Femur (tissue), 1 donor: ENCODE measurements around the gene GALNS.
A peak's percentile ranks its signal among the peaks of the same experiment; 100 is the strongest.
"Not testable (repeated sequence)": the region's sequence is repeated elsewhere in the genome, so short reads cannot be mapped to it uniquely, and the experiment has no call there.

Experiments
- DNase-seq: peaks from one replicate; pipeline ENCODE4 v3.0.0-alpha.2; 2017

The GALNS gene

GRCh38 chr16:88799569-88800276 lies 57.0 kb downstream of the GALNS start:
- DNase-seq = peak; percentile 51

- DNase-seq = no peak
Observed at GRCh38 chr16:88798772-88799455, 57.8 kb downstream of the GALNS start.

DNA sequence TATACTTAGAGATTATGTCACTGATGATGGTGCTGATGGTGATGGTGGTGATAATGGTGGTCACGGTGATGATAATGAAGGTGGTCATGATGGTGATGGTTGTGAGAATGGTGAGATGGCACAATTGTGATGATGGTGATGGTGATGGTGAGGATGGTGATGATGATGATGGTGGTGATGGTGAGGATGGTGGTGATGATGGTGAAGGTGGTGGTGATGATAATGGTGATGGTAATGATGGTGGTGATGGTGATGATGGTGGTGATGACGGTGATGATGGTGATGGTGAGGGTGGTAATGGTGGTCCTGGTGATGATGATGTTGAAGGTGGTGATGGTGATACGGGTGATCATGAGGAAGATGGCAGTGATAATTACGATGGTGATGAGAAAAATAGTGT lies 58.7 kb downstream of the GALNS start:
- no peak for DNase-seq

GRCh38 chr16:88796278-88796677 lies 60.5 kb downstream of the GALNS start:
- no peak for DNase-seq

DNA sequence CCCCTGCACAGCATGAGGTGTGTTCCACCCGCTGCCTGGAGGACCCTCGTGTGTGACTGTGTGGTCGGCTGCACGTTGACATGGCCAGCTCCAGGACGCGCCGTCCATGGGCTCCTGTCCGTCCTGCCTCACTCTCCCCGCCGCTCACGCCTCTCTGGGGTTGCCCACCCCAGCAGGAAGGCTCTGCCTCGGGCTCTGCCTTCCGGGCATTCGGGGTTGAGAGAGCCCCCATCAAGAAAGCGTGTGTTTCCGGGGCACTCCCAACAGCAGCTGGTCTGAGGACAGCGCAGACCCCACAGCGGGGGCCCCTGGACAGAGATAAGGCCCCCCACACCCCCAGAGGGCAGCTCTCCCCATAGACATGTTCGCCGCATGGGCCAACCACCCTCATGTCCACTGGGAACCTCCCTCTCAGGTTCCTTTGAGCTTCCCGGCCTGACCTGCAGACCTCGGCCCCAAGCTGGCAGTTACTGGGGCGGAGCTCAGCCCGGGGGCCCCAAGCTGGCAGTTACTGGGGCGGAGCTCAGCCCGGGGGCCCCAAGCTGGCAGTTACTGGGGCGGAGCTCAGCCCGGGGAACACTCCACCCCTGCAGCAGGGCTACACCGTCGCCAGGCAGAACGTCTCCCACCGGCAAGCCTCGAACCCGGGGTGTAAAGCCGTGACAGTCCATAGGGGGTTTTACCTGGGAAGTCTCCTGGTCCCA lies 63.3 kb downstream of the GALNS start:
- DNase-seq = peak; percentile 34

- peak; percentile 33 for DNase-seq
Observed at GRCh38 chr16:88792668-88793250, 64.0 kb downstream of the GALNS start.

- no peak for DNase-seq
Observed at GRCh38 chr16:88792078-88792550, 64.6 kb downstream of the GALNS start.

DNA sequence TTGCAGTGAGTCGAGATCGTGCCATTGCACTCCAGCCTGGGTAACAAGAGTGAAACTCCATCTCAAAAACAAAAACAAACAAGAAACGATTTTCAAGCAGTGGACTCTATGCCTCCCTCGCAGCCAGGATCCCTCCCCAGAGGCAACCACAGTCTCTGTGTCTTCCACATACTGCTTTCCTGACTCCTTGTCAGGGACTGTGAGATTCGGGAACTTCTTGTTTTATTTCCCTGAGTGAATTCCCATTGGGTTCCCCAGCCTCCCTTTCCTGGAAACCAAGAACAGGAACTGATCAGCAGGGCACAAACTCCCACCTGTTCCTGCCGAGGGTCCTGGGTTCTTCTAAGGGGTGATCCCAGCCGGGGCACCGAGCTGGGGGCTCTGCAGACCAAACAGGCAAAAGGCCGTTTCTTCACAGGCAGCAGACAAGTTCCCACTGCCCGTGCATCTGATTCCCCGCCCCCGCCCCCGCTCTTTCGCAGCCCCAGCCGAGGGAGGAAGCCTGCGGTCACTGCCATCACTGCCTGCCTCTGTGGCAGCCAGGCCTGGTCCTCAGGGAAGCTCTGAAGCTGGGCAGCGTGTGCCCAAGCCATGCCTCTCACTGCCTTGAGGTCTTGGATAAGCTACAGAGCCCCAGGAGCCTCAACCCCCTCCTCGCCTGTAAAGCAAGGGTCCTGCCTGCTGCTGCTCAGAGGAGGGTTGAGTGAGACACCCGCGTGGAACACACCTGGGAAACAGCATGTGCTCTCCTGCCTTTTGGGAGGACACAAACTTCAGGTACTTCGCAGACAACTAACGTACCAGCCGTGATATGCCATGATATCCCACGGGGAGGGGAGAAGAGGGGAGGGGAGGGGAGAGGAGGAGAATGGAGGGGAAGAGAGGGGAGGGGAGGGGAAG lies 66.2 kb downstream of the GALNS start:
- DNase-seq = peak; percentile 72

GRCh38 chr16:88789594-88789993 lies 67.2 kb downstream of the GALNS start:
- no peak for DNase-seq

DNA sequence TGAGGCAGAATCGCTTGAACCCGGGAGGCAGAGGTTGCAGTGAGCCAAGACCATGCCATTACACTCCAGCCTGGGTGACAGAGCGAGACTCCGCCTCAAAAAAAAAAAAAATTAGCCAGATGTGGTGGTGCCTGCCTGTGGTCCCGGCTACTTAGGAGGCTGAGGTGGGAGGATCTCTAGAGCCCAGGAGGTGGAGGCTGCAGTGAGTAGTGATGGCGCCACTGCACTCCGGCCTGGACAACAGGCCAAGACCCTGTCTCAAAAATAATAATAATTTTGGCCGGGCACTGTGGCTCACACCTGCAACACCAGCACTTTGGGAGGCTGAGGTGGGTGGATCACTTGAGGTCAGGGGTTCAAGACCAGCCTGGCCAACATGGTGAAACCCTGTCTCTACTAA lies 68.0 kb downstream of the GALNS start:
- DNase-seq = not testable (repeated sequence)

GRCh38 chr16:88787579-88788314 lies 69.0 kb downstream of the GALNS start:
- DNase-seq = no peak

- DNase-seq = peak; percentile 79
Observed at GRCh38 chr16:88785106-88785924, 71.4 kb downstream of the GALNS start, which contains the start of gene PIEZO1. Gene PIEZO1 (minus strand): TSS chr16:88785220. CDS start chr16:88784964, 256 bp downstream.

- DNase-seq = no peak
Observed at GRCh38 chr16:88784856-88785105, 72.0 kb downstream of the GALNS start.

- peak; percentile 87 for DNase-seq
Observed at GRCh38 chr16:88784074-88784855, 72.5 kb downstream of the GALNS start.

DNA sequence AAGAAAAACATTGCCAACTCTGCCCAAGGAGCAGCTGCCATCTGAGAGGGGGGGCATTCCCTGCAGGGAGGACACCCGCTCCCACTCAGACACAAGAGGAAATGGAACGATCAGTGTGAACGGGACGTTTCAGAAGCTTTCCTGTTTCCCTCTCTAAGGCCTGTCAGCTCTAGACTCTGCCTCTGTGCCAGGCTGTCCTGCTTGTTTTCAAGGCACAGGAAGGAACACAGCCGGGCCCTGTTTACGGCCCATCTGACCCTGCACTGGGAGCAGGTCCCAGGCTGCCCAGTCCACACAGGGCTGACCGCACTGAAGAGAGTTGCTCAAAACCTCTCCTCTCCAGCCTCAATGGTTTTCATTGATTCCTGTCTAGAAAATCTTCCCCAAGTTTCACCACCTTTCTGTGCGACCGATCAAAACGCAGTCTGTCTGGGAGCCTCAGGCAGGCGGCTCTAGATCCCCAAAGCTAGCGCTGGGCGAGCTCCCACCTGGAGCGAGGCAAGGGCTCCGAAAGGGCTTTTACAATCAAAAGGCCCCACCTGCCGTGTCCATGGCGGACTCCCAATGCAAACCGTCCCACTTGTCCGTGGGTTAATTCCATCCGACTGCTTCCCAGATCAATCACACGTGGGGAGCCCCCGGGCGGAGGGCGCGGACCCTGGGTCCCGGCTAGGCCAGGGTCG lies 73.2 kb downstream of the GALNS start:
- peak; percentile 53 for DNase-seq

- no peak for DNase-seq
Observed at GRCh38 chr16:88782454-88783390, 74.0 kb downstream of the GALNS start.

DNA sequence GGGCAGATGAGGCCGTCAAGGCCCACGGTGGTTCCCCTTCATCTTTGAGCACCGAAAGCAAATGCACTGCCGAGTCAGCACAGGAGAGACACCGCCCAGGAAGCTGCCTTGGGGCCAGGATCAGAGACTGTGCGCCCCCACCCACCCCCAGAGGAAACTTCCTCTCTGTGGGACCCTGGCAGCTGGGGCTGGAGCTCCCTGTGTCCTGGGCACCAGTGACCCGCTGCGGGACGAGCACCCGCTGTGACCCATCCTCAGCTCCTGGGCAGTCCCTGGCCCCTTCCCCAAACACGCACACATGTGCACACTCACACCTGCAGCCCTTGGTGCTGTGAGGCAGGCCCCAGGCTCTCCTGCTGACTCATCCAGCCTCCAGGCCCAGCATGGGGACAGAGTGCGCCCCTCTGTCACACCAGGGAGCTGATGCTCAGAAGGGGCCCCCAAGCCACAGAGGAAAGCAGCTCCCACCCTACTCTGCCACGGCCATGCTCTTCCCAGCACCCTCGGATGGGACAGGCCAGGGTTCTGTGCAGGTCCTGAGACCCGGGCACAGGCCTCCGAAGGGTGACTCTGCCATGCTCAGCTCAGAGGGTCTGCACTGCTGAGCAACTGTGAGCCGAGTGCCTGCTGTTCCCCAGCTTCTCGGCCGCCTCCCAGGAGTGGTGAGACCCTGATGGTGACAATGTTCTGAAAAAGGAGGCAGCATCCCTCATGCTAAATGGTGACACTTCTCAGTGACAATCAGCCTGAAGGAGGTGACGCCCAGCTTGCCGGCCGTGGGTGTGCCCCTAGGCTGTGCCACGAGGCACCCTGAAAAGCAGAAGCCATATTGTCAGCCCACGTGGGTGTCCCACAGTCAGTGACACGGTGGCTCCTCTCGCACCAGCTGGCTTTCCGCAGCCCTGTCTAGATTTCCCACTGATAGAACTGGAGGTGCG lies 75.3 kb downstream of the GALNS start:
- no peak for DNase-seq
